Stimulated activated CD4-positive, alpha-beta T cell treated with anti-CD3 and anti-CD28 coated beads, Interleukin-12 subunit alpha, Interleukin-12 subunit beta, amount 100 ng/mL, for 4 hours (primary cell): ENCODE results near the gene EBPL.
"Not testable (repeated sequence)": the region's sequence is repeated elsewhere in the genome, so short reads cannot be mapped to it uniquely, and the experiment has no call there.

Experiments
- DNase-seq: peaks from one replicate; pipeline ENCODE4 v3.0.0-alpha.2; 2020

The EBPL gene

DNA sequence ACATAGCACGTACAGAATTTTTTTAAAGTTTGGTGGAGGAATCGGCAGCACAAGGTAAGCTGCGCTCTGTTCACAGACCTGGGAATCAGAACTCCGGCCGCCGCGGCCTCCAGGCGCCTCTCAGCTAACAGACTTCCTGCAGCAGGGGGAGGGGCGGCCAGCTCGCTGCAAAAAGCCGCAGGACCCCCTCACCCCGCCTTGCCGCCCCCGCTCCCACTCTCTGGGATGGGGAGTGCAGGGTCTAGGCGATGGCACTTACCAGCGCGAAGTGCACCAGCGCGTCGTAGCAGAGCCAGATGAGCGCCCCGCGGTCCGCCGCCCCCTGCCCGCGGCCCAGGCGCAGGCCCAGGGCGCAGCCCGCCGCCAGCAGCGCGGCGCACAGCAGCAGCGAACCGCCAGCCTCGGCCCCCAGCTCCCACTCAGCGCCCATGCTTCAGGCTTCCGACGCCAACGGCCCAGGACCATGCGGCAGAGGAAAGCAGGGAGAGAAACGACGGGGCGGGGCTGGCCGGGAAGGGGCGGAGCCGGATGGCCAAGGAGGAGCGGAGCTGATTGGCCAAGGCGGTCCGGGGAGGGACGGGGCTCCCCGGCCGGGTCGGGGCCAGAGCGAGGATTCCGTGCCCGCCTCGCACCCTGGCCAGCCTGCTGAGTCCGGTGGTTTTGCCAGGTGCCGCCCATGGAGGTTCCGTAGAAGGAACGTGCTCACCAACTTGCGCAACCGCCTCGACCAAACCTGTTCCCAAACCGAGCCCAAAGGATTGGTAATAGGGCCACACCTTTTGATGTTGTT lies at the start of gene EBPL:
Gene EBPL (minus strand): TSS at position 492 of the 790 bp plus-strand sequence. CDS start 62 bp downstream, at position 430.
- peak; percentile 92 for DNase-seq

DNA sequence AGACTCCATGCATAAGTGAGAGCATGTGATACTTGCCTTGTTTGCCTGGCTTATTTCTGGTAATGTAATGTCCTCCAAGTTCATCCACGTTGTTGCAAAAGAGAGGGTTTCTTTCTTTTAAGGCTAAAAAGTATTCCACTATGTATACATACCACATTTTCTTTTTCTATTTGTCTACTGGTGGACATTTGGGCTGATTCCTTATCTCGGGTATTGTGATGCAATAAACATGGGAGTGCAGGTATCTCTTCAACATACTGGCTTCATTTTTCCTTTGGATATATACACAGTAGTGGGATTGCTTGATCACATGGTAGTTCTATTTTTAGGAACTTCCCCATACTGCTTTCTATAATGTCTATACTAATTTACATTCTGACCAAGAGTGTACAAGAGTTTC lies 49.6 kb upstream of the EBPL start:
- DNase-seq: no peak

DNA sequence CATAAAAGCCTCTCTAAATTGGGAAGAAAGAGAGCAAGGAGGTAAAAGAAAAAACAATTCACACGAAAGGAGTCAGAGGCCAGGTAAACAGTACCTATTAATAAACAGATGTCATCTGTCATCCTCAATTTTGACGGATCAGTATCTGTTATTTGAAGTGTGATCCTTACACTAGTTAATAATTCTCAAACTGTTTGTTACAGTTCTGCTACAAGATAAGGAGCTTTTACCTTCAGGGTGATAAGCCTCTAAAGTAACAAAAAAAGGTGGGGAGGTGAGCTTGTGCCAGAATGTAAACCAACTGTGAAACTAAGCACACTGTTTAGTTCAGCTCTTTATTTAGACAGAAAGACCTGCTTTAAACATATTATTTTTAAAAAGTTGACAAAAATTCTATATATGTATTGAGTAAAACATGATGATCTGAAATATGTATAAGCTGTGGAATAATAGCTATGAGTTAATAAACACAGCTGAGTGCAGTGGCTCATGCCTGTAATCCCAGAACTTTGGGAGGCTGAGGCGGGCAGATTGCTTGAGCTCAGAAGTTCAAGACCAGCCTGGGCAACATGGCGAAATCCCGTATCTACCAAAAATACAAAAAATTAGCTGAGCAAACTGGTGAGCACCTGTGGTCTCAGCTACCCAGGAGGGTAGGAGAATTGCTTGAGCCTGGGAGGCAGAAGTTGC lies 48.4 kb upstream of the EBPL start:
- no peak for DNase-seq

DNA sequence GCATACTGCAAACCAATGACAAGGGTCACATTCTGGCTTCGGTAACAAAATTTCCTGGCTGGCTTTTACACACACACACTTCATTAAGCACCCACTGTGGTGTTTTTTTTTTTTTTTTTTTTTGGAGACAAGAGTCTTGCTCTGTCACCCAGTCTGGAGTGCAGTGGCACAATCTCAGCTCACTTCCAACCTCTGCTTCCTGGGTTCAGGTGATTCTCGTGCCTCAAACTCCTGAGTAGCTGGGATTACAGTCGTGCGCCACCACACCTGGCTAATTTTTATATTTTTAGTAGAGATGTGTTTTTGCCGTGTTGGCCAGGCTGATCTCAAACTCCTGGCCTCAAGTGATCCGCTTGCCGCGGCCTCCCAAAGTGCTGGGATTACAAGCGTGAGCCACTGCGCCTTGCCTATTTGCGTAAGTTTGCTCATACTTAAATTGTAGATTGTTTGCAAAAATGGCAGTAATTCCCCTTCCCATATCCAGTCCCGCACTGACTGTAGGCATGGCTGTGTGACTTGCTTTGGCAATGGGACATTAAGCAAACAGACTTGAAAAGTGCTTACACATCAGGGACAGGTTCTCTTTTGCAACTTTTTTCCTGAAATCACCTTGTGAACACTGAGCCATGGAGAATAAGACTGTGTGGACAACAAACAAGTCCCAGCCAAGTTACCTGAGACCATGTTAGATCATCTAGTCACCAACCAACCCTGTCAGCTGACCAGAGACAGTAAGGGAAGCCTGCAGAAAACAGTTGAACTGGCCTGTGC lies 42.1 kb upstream of the EBPL start:
- DNase-seq: no peak

DNA sequence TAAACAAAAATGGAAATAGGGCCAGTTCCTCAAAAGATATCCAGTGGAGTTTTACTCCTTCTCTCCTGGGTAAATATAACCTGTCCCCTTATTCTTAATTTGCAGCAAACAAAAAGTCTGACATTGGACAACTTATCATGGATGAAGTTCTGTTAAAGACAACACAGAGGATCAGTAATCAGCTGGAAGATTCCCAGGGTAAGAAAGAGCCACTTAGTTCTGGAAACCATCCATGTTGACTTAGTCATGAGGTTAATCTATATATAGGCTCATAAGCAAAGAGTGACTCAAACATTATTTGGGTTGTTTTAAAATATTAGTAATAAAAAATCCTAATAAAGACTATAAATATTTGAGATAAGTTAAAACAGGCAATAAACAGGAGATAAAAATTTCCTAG lies 40.5 kb upstream of the EBPL start:
- DNase-seq: no peak

DNA sequence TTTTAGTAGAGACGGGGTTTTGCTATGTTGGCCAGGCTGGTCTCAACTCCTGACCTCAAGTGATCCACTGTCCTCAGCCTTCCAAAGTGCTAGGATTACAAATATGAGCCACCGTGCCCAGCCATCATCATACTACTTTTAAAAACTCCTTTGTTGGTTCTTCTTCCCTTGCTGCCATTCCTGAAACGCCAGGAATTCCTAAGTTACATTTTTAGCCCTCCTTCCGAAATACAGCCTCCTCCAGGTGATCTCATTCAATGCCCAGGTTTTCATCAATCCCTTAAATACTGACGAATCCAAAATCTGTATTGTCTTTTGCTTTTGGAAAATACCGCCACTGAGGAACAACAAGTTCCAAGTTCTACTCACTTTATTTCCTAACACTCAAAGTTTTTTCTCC lies 25.3 kb upstream of the EBPL start:
- no peak for DNase-seq

DNA sequence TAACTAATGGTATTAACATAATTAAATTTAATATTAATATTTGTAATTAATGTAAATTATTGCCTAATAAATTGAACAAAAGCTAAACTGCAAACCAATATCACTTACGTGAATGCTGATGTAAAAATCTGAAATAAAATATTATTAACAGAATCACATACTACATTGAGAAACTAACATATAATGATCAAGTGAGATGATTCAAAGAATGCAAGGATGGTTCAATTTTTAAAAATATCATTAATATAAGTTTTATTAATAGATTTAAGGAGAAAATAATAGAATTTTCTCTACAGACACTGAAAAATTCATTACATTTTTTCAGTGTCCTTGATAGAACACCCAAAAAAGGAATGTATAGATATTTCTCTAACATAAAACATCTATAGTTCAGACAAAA lies 23.5 kb upstream of the EBPL start:
- DNase-seq: no peak

DNA sequence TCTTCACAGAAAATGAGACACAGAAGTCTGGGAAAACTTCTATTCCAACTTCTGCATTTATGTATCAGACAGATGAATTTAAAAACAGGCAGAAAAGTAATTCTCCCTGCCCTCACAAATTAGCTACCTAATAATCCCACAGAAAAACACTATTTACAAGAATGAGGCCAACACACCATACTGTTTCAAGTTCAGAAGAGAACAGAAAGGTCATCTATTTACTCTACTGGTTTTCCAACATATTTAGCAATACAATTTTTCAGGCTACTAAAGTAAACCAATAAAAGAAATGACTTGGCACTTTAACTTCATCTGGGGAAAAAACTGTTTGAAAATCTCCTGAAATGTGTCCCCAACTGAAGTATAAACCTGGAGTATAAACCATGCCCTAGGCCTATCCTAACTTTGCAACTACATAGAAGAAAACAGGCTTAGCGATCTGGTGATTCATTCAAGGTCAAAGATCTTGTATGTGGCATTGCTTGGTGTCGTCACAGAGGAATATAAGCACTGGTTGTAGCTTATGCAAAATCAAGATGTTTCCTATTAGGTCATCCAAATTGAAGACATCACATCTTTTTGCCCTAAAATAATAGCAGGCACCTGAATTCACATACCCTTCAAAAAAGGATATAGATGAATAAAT lies 20.1 kb upstream of the EBPL start:
- DNase-seq: no peak

DNA sequence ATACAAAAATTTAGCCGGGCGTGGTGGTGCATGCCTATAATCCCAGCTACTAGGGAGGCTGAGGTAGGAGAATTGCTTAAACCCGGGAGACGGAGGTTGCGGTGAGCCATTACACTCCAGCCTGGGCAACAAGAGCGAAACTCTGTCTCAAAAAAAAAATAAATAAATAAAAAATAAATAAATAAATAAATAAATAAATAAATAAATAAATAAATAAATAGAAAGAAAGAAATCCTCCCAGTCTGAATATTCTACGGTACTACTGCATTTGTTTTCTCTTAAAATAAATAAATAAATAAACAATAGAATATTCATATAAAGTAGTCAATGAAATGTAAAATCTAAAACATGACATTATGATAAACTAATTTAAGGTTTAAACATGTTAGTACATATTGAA lies 13.0 kb upstream of the EBPL start:
- DNase-seq: not testable (repeated sequence)

DNA sequence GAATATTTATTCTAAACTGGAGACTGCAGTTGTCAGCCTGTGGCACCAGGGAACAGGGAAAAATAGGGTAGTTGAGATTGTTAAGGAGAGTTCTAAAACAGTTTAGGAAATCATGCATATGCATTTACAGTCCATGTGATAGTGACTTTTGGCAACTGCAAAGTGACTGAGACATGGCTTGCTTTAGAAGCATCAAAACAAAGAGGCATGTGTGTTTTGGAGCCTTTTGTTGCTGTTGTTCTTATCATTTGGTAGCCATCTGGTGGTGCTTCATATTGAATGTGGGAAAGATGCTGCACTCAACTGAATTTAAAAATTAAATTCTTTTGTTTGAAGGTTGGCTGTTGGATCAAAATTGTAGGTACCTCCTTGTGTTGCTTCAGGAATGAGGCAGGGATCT lies 10.2 kb upstream of the EBPL start:
- no peak for DNase-seq

DNA sequence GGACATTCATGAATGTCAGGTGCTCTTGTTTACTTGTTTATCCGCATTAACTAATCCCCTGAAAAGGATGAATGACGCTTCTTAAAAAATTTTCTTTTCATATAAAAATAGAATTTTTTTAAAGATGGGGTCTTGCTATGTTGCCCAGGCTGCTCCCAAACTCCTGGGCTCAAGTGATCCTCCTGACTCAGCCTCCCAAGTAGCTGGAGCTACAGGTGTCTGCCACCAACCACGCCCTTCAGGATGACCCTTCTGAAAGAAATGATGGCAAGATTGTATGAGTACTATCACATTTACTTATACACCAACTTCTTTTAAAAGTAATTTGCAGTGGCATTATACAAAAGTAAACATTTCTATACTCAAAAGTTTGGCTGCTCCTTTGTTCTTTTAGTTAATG lies 6.2 kb upstream of the EBPL start:
- DNase-seq: no peak

DNA sequence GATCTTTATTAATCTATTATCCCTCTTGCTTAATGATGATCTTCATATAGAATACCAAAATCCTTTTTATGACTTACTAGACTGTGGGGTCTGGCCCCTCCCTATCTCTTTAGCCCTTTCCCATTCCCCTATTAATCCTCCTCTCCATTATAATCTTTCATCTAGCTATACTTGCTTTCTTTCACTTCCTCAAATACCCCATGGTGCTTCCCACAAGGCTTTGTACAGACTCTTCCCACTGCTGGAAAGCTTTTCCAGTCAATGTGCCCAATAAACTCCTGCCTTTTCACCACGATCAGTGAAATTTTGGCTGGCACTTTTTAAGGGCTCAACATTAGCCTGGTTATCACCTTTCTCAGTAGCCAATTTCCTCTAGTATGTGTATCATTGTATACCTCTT lies 3.2 kb upstream of the EBPL start:
- no peak for DNase-seq

DNA sequence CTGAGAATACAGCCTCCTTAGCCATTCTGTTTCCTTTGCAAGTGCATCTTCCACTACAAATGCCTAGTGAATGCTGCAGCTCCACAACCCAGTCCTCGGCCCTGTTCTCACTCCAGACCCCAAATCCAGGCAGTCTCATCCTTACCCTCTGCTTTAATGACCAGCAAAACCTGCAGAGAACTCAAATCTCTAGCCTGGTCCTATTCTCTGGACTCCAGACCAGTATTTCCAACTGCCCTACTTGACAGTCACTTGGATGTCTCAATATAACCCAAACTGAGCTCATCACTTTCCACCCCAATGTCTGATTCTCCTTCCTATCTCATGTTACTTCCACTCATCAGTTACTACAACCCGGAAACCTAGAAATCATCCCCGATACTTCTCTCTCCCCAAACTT lies 2.6 kb upstream of the EBPL start:
- DNase-seq: no peak

DNA sequence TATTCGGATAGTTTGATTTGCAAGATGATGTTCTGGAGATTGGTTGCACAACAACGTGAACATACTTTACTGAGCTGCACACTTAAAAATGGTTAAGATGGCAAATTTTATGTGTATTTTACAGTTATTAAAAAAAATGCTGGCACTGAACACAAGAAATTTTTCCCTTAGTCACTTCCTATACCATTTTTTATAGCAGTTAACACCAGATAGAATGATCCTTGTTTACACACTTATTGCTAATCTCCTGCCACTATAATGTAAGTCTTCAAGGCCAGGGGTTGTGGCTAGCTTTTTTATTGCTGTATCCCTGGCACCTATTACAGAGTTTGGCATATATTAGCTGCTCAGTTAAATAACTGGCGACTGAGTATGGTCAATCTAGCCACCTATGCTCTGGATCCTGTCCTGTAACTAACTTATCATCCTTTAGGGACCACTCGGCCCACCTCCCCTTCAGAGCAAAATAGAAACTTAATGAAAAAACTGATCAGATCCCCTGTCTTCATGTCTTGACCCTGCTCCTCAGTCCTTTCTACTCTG lies 2.0 kb upstream of the EBPL start:
- no peak for DNase-seq

DNA sequence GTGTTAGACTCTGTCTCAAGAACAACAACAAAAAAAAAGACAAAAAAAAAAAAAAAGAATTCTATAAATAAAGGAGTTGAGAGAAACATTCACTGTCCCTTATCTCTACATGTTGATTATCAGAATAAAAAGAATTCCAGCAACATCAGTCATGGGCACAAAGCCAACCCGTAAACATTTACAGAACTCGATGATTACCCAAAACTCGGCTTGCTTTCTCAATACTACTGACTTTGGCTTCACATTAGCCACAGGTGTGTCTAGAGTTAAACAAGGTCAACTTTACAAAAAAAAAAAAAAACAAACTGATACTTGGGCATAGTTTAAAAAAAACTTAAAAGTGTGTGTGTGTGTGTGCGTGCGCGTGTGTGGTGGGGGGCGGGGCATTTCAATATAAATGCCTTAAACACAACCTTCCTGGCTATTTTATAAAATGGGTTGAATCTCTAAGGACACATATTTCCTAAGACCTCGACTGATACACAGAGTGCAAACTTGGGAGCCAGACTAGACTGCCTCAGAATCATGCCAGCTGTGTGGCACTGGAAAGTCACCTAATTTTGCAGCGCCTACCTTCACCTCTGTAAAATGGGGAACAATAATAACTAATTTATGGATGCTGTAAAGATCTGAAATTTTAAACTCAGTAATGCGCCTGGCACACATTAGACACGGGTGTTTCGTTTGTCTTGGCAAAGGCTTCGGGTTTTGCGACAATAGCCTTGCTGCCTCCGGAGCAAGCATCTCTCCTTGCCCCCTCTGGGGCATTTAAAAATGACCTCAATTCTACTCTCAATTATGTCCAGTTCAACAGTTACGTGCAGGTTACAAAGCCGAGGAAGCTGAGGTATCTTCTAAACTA lies 922 bp downstream of the EBPL start:
- DNase-seq: no peak

DNA sequence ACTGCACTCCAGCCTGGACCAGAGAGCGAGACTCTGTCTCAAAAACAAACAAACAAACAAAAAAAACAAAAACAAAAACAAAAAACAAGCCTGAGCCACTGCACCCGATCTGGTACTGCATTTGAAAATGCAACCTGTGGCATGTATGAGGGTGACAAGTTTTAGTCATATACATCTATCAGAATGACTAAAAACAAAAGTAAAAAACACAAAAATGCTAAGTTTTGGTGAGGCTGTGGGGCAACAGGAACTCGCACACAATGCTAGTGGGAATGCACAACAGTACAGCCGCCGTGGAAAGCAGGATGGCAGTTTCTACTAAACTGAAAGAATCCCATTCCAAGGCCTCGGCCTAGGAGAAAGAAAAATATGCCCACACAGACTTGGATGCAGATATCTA lies 7.8 kb downstream of the EBPL start:
- DNase-seq: no peak

DNA sequence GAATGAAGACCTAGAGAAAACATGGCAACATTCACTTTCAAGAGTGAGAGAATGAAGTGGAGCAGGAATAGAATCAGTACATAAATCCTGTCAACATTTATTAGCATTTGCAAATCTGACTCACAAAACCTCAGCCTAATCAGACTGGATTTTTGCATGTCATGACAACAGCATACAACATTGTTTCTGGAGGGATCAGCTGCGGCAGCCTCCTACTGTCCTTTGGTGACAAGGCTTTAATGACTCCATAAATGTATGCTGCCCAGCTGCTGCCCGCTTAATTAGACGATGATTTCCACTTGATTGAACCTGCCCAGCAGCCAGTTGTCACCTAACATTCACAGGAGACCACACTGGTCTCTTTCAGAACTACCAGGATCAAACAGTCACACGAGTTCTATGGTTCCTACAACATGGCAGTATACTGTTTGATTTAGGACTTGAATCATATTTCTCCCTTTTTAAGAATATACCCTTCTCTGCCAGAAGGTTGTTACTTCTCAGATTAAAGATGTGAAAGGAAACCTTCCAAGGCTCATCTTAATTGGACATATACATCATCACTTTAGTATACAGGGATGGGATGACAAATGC lies 9.3 kb downstream of the EBPL start:
- DNase-seq: no peak

DNA sequence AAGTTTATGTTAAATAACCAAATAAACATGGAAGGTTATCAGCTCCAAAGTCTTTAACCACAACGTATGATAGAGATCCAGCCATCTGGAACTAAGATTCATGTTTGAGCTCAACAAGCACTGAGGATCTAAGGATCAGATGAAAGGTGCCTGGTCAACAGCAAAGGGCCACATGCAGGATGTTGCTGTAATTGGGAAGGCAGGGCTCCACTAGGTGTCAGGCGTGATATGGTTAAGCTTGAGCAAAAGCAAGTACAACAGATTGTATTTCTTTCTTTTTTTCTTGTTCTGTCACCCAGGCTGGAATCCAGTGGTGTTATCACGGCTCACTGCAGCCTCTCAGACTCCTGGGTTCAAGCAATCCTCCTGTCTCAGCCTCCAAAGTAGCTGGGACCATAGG lies 12.0 kb downstream of the EBPL start:
- no peak for DNase-seq

DNA sequence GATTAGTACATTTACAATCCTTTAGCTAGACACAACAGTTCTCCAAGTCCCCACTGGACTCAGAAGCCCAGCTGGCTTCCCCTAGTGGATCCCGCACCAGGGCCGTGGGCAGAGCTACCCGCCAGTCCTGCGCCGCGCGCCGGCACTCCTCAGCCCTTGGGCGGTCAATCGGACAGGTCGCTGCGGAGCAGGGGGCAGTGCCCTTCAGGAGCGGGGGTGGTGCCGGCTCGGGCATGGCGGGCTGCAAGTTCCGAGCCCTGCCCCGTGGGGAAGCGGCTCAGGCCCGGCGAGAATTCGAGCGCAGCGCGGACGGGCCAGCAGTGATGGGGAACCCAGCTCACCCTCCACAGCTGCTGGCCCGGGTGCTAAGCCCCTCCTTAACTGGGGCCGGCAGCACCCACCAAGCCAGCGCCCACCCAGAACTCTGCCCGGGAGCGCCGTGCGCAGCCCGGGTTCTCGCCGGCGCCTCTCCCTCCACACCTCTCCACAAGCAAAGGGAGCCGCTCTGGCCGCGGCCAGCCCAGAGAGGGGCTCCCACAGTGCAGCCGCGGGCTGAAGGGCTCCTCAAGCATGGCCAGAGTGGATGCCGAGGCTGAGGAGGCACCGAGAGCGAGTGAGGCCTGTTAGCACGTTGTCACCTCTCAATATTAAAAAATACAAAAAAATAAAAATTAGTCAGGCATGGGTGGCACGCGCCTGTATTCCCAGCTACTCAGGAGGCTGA lies 12.9 kb downstream of the EBPL start:
- DNase-seq: no peak

DNA sequence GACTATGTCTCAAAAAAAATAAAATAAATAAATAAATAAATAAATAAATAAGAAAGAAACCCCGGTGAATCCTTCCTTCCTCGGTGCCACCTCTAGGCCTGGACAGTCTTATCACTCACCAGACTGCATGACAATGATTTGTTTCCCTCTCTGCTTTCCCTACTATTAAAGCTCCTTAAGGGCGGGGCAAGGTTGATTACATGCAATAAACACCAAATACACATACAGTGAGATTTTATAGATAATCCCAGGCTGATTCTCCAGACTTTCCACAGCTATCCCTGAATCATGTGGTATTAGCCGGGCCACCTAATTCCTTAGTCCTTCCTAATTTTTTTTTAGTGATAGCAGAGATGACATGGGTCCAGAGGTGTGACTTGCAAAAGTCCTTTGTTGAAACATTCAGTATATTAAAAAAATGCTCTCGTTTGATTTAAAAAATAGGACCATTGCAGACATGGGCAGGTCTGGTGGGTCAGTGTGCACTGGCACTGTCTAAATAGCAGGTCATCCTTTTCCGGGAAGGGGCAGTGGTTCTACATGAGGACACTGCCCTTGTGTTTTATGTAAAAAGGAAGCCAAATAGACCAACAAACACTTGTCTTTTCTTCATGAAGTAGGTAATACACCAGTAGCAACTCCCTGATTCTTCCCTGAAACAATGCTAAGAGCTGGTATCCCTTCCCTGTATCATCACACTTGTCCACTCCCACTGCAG lies 14.5 kb downstream of the EBPL start:
- no peak for DNase-seq
